NT2/D1 (cell line): ENCODE measurements around the gene GPR37L1.

Experiments
- YY1 ChIP-seq: IDR thresholded peaks from 2 replicates; pipeline ENCODE4 v1.6.1; 2011; ENCODE audit not compliant: insufficient read length, insufficient read depth
- ZNF274 ChIP-seq: IDR thresholded peaks from 2 replicates; pipeline ENCODE4 v1.6.1; 2011; ENCODE audit warnings: mild to moderate bottlenecking, low read depth, low read length

DNA sequence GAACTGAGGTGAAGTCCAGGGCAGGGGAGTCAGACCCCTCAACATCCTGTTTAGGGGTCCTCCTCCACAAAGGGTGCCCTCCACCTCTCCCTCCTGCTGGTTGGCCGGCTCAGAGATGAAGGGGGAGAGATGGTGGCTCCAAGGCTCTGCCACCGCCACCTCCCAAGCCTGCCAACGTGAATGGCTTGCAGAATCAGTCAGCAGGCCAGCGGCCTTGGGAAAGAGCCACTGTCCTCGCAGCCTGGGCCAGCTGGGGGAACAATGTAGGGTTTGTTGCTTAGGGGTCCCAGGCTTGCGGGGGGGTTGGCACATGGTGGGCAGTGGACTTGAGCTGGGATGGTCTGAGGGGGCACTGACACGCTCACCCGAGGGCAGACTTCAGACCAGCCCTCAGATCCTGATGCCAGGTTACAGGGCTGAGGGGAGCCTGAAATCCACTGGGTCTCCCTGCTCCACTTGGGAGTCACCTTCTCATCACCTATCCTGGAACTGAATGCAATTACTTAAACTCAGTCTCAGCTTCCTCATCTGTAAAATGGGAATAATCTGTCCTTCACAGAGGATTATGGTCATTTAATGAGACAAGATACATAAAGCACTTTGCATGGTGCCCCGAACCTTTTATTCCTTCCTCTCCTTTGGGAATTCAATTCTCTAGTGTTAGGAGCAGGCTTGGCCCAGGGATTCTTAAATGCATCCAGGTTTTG, 8.3 kb downstream of the GPR37L1 start:
- TF ChIP-seq ZNF274 (no peak), YY1 (no peak)
